HG02623 (cell line): Measurements from ENCODE around the gene ALDH16A1.

Experiments
- ATAC-seq: cut with Tn5 transposase; IDR thresholded peaks from one replicate; pipeline ENCODE4 v1.9.1; 2021; ENCODE audit warnings: moderate library complexity; ENCODE audit not compliant: unreplicated experiment

ALDH16A1 gene

DNA sequence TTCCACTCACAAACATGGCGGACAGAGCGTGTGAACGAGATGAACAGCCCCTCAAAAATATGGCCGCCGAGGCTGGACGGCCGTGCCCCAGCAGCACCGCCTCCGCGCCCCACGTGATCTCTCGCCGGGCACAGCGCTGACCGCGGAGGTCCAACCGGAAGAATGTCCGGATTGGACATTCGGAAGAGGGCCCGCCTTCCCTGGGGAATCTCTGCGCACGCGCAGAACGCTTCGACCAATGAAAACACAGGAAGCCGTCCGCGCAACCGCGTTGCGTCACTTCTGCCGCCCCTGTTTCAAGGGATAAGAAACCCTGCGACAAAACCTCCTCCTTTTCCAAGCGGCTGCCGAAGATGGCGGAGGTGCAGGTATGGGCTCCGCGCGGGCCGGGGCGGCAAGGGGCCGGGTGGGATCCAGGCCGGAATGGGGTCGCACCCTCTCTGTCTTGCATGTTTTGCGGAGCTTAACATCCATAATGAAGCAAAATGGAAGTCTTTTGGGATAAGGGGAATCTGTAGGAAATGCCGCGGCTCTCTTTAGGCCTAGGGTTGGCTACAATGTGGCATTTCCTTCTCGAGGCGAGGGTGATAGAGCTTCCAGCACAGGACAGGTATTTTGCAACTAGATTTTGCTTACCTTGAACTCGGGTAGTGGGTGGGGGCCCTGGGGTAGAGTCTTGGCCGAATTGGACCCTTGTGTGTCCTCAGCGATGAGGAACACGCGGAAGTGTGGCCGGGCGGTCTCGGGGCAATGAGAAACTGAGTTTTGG, 34.4 kb downstream of the ALDH16A1 start, which contains the start of gene RPL13A:
Gene RPL13A (plus strand): TSS at position 332 of the 769 bp plus-strand sequence. CDS start 22 bp downstream, at position 354.
- ATAC-seq: peak; percentile 87

- ATAC-seq: no peak
Measured at GRCh38 chr19:49488046-49488862, 35.2 kb downstream of the ALDH16A1 start.

DNA sequence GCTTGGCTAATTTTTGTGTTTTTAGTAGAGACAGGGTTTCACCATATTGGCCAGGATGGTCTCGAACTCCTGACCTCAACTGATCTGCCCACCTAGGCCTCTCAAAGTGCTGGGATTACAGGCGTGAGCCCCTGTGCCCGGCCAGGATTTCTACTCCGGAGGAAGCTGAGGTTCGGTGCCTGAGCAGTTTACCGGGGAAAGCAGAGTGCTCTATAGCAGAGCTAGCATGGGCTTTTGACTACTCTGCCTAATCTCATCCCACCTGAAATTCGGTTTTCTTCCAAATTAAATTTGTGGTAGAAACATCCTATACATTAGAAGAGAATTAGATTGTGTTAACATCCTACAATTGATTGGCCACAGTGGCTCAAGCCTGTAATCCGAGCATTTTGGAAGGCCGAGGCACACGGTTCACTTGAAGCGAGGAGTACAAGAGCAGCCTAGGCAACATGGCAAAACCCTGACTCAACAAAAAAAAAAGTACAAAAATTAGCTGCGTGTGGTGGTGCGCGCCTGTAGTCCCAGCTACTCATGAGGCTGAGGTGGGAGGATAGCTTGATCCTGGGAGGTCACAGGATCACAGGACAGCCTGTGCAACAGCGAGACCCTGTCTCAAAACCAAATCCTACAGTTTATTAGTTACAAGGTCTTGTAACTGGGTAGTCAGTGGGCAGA, 36.0 kb downstream of the ALDH16A1 start:
- ATAC-seq: no peak

GRCh38 chr19:49489601-49490167, 36.7 kb downstream of the ALDH16A1 start:
- no peak for ATAC-seq

- ATAC-seq: no peak
Measured at GRCh38 chr19:49490287-49491029, 37.4 kb downstream of the ALDH16A1 start.

GRCh38 chr19:49491030-49491803, 38.2 kb downstream of the ALDH16A1 start:
- no peak for ATAC-seq

- no peak for ATAC-seq
Measured at GRCh38 chr19:49491804-49492572, 39.0 kb downstream of the ALDH16A1 start.

DNA sequence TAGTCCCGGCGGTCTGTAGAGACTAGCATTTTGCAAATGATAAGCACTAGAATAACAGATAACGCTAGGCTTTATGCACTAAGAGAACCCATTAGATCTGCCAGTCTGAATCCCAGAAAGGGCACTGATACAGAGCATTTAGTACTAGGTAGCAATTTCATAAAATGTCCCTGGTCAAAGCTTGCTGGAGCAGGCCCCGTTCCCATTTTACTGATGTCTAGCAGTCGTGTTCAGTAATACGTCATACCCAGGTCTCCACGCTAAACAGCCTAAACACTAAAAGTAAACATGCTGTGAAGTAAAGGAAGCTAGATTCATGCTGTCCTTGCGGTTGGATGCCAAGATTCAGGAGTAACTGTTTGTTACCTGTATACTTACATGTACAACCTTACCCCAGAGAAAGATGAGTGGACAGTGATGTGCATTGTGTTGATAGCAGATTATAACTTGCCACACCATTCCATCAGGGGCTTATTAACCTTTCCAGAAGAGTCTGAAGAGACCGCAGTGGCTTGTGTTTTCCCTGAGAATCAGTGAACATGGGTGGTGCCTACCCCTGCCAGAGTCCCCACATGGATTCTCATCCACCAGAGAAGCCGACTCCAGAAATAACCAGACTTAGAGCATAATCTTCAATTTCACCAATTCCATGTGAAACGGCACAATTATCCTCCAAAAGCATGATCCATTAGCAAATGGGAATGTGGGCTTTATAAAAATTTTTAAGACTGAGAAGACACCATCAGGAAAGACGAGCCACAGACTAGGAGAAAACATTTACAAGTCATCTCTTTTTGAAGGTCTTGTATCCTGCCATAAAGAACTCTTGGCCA, 39.8 kb downstream of the ALDH16A1 start:
- no peak for ATAC-seq

- no peak for ATAC-seq
Measured at GRCh38 chr19:49496574-49497008, 43.6 kb downstream of the ALDH16A1 start.

GRCh38 chr19:49497047-49497788, 44.2 kb downstream of the ALDH16A1 start:
- ATAC-seq: no peak

GRCh38 chr19:49497789-49498103, 44.7 kb downstream of the ALDH16A1 start:
- no peak for ATAC-seq

- ATAC-seq: no peak
Measured at GRCh38 chr19:49498475-49498874, 45.5 kb downstream of the ALDH16A1 start.

DNA sequence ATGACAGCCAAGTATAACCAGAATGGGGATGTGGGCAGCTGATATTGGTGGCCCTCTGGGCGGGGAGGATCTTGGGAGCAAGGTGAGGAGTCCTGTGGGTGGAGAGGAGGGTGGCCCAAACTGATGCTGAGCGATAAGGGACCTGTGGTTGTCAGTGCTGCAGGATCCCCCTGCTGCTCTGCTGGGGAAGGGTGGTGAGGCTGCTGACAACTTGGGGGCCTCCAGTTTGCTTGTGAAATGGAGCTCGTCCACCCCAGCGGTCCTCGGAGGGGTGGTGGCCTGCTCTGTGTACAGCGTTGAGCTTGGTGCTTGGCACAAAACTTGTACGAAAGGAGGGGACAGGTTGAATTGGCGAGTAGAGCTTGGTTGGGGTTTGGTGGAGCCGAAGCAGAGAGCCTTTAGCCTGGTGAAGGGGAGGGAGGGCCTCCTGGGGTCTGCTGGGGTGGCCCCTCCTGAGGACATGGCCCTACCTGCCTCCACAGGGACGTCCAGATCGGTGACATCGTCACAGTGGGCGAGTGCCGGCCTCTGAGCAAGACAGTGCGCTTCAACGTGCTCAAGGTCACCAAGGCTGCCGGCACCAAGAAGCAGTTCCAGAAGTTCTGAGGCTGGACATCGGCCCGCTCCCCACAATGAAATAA, 46.1 kb downstream of the ALDH16A1 start:
- no peak for ATAC-seq

DNA sequence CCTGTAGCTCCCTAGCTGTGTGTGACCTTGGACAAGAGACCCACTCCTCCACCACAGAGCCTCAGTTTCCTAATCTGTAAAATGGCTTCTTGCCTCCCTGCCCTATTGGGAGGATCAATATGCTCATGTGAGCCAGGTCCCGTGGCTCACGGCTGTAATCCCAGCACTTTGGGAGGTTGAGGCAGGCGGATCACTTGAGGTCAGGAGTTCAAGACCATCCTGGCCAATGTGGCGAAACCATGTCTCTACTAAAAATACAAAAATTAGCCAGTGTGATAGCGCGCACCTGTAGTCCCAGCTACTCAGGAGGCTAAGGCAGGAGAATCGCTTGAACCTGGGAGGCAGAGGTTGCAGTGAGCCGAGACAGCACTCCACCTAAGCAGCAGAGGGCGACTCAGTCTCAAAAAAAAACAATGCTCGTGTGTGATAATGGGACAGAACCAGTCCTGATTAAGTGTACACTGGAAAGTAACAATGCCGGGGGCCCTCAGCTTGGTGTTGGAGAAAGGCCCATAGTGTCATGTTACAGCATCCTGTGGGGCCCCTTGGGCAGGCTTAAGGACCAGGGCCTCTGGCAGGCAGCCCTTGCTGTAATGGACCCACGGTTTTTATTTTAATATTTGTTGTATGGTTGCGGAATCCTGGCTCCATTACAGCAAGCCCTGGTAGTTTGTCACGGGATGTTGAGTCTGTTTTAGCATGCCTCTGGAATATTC, 50.0 kb downstream of the ALDH16A1 start:
- no peak for ATAC-seq

- no peak for ATAC-seq
Measured at GRCh38 chr19:49503582-49503962, 50.5 kb downstream of the ALDH16A1 start.

DNA sequence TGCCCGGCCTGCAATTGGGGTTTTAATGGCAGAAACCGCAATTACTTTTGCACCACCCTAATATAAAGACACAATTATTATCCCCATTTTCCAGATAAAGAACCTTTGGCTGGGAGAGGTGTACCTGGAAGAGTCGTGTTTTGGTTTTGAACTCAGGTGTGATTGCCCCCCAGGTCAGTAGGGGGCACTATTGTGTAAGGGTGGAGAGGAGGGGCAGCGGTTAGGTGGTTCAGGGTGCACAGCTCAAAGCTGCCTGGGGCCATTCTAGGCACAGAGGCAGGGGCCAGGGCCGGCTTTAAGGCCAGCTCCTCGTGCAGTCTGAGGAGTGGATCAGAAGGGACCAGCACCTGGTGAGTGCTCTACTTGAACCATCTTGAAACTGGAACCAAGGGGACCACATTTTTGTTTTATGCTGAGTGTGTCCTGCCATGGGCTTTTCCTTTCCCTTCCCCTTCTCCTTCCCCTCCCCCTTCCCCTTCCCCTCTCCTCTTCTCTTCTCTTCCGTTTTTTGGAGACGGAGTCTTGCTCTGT, 53.6 kb downstream of the ALDH16A1 start:
- ATAC-seq: no peak
